K562 (cell line): Measurements from ENCODE around the gene MYH6. TPM values are rescaled to one million over a fixed set of nuclear protein-coding genes. Genes with fewer than 3 reads are reported as not detected.

Experiments used
- ATAC-seq: fragments of 200-7000 bp; cut with Tn5 transposase; 3 replicates; pipeline ENCODE4 v1.9.1; 2020; ENCODE audit warnings: moderate library complexity
- BruUV-seq: library from RNA; stranded (reverse); fragments of 400-500 nt; replicated peaks from 2 replicates; lab custom pipeline; 2021; lab: Mats Ljungman, UMichigan
- CTCF ChIA-PET: fragments of 300-600 bp; formaldehyde crosslinking; extraction: SDS; loops from one replicate; lab custom pipeline; 2021; ENCODE audit warnings: low intra/inter-chr PET ratio; lab: Yijun Ruan, JAX
- POLR2A ChIA-PET: fragments of 300-600, 350-650 bp; sonication (Branson Sonifier 250); formaldehyde crosslinking; extraction: SDS; loops from one replicate; lab custom pipeline; 2021; ENCODE audit warnings: antibody characterized with exemption, inconsistent platforms; lab: Yijun Ruan, JAX
- DNase-seq, 4 experiments: peaks; one replicate each; pipeline versions ENCODE4 v3.0.0 to v3.0.0-alpha.2; 2011 to 2018; ENCODE audit warnings: low spot score in 3 of 4, mixed read lengths in 3 of 4; ENCODE audit errors: extremely low read depth in 1 of 4
- FAIRE-seq: peaks from 2 replicates; lab custom pipeline; 2011; peaks lifted over from hg19 to GRCh38; lab: Jason Lieb, UNC
- H2AFZ ChIP-seq: 2 replicates; pipeline ENCODE4 v1.6.0; 2011; ENCODE audit warnings: low read depth, low read length, control low read depth, inconsistent platforms
- H3K27ac ChIP-seq: fragments of 200-600 bp; 3 replicates; pipeline ENCODE4 v1.8.0; 2011; ENCODE audit warnings: low read depth, mild to moderate bottlenecking, control low read depth, inconsistent platforms, low read length, moderate library complexity, mixed read lengths; ENCODE audit errors: extremely low read depth
- H3K27me3 ChIP-seq, 2 experiments: fragments of 300-600 bp in 1 of 2; 2 replicates in 1 of 2; 3 replicates in 1 of 2; pipeline versions ENCODE4 v1.6.0 to v1.8.0; 2011; ENCODE audit warnings: inconsistent platforms in 2 of 2, low read length in 2 of 2, mild to moderate bottlenecking in 1 of 2, mixed read lengths in 1 of 2, moderate library complexity in 1 of 2; ENCODE audit not compliant: control insufficient read depth in 2 of 2, insufficient read depth in 2 of 2
- H3K36me3 ChIP-seq: fragments of 300-600 bp; 3 replicates; pipeline ENCODE4 v1.8.0; 2011; ENCODE audit warnings: mild to moderate bottlenecking, low read length, inconsistent platforms; ENCODE audit not compliant: control insufficient read depth, insufficient read depth
- H3K4me1 ChIP-seq, 2 experiments: fragments of 200-600 bp in 1 of 2; replicated peaks in 1 of 2; 2 replicates in 1 of 2; 3 replicates in 1 of 2; pipeline versions ENCODE4 v1.5.1 to v1.8.0; 2011; ENCODE audit warnings: inconsistent platforms in 2 of 2, low read length in 2 of 2, mild to moderate bottlenecking in 1 of 2, mixed read lengths in 1 of 2, moderate library complexity in 1 of 2; ENCODE audit not compliant: control insufficient read depth in 2 of 2, insufficient read depth in 2 of 2
- H3K4me2 ChIP-seq: 2 replicates; pipeline ENCODE4 v1.6.1; 2011; ENCODE audit warnings: low read length, control low read depth, inconsistent platforms, mixed read lengths; ENCODE audit not compliant: insufficient read depth
- H3K4me3 ChIP-seq: fragments of 200-600 bp; sonication (generic), shearing (Covaris generic); 2 replicates; pipeline ENCODE4 v1.5.1; 2016; ENCODE audit warnings: control low read depth, inconsistent platforms
- H3K79me2 ChIP-seq: fragments of 200-600 bp; 3 replicates; pipeline ENCODE4 v1.8.0; 2011; ENCODE audit warnings: low read length, inconsistent platforms; ENCODE audit not compliant: control insufficient read depth, insufficient read depth
- H3K9ac ChIP-seq, 2 experiments: 2 replicates each; pipeline versions ENCODE4 v1.6.0 to v1.6.1; 2011; ENCODE audit warnings: low read depth in 2 of 2, low read length in 2 of 2, control low read depth in 1 of 2, inconsistent platforms in 1 of 2, mild to moderate bottlenecking in 1 of 2, mixed read lengths in 1 of 2; ENCODE audit not compliant: insufficient read depth in 1 of 2
- H3K9me1 ChIP-seq: one replicate; pipeline ENCODE4 v1.6.0; 2011; ENCODE audit warnings: inconsistent platforms, mild to moderate bottlenecking, low read length, moderate library complexity; ENCODE audit not compliant: control insufficient read depth, insufficient read depth
- H3K9me3 ChIP-seq: replicated peaks from 2 replicates; pipeline ENCODE4 v1.5.1; 2011; ENCODE audit warnings: low read depth, low read length, inconsistent platforms; ENCODE audit not compliant: control insufficient read depth, insufficient read depth
- H4K20me1 ChIP-seq: replicated peaks from 2 replicates; pipeline ENCODE4 v1.6.1; 2011; ENCODE audit warnings: low read length, inconsistent platforms, mixed read lengths; ENCODE audit not compliant: control insufficient read depth, insufficient read depth
- BCOR ChIP-seq: fragments of 450-650 bp; IDR thresholded peaks from 2 replicates; pipeline ENCODE4 v1.6.1; 2016
- CBFA2T3 ChIP-seq: fragments of 450-650 bp; IDR thresholded peaks from 2 replicates; pipeline ENCODE4 v1.6.1; 2017
- RBM39 ChIP-seq: fragments of 200-400 bp; formaldehyde crosslinking; optimal IDR thresholded peaks from 2 replicates; pipeline ENCODE3; 2018; ENCODE audit warnings: low read depth, low read length
- STAT6 ChIP-seq: sonication (generic); formaldehyde crosslinking; IDR thresholded peaks from 2 replicates; pipeline ENCODE4 v1.8.1; 2023; ENCODE audit warnings: mild to moderate bottlenecking, missing genetic modification reagents
- TARDBP ChIP-seq: fragments of 450-650 bp; IDR thresholded peaks from 2 replicates; pipeline ENCODE4 v1.6.1; 2016
- ZMIZ1 ChIP-seq, 2 experiments: fragments of 150-350 bp in 1 of 2; IDR thresholded peaks; 2 replicates each; pipeline ENCODE4 v1.6.1; 2012 to 2016; ENCODE audit warnings: low read depth in 2 of 2, low read length in 2 of 2, mild to moderate bottlenecking in 1 of 2, moderate library complexity in 1 of 2
- ZNF398 ChIP-seq: fragments of 250-450 bp; sonication (Bioruptor Pico); IDR thresholded peaks from 2 replicates; pipeline ENCODE4 v1.8.0; 2021; ENCODE audit warnings: moderate library complexity, mild to moderate bottlenecking, inconsistent platforms
- WGBS: fragments of 100-300 bp; shearing (Covaris generic); methylation state at CpG from one replicate; pipeline ENCODE4 v1.1.6; 2016; ENCODE audit warnings: low coverage, mixed read lengths; ENCODE audit not compliant: insufficient coverage; ENCODE audit errors: missing lambda C conversion rate; 5-methylcytosine and 5-hydroxymethylcytosine counted together
- in situ Hi-C: fragments of 300-500 bp; cut with MboI; formaldehyde crosslinking; loops from 4 replicates; pipeline ENCODE4 v1.15.0; 2018; ENCODE audit warnings: inconsistent platforms, mixed read lengths
- intact Hi-C: fragments of 100-400 bp; cut with micrococcal nuclease; formaldehyde crosslinking; loops from 2 replicates; pipeline ENCODE4 v1.14.2; 2022
- polyA plus RNA-seq, 8 experiments: library from polyadenylated mRNA; depleted of rRNA in 4 of 8; stranded (reverse) in 5 of 8; unstranded in 3 of 8; fragments of >200 nt; fragmentation: Nextera tagmentation in 2 of 8; fragmentation: Illumina TruSeq in 1 of 8; extraction: Ambion mirVana in 2 of 8; extraction: Trizol in 1 of 8; gene quantifications; 2 replicates each; pipeline versions ENCODE4 v1.2.1 to v1.2.3, GENCODE V29; 2011 to 2014; ENCODE audit warnings: inconsistent platforms in 1 of 8, missing spikeins in 1 of 8
- total RNA-seq, 7 experiments: library from RNA; depleted of rRNA in 6 of 7; stranded (reverse); fragments of >200 nt in 6 of 7; fragmentation: Illumina TruSeq in 2 of 7; extraction: Trizol in 2 of 7; gene quantifications; 2 replicates each; pipeline versions ENCODE4 v1.2.1 to v1.2.3, GENCODE V29; 2011 to 2021; ENCODE audit warnings: low replicate concordance in 1 of 7

MYH6 gene
- total and polyA plus RNA-seq, 9 of the 15 experiments (the other 6 are each of a cell fraction or from before 2014, with no cell fraction given) = not detected

GRCh38 chr14:23378612-23379220 lies 29.4 kb downstream of the MYH6 start:
- Histone ChIP-seq H3K4me1 (peaks cover 0 to 14% of the 10 kb centered on the region in 2 experiments; a peak in 2 of 5 replicates), H3K9me3 (no peaks in the 10 kb centered on the region), H3K9ac (no peak overlapping the region; a peak in 1 of 4 replicates), H3K9me1 (no peaks in the 10 kb centered on the region), H2AFZ (no peak overlapping the region), H4K20me1 (no peaks in the 10 kb centered on the region; the same call in 1 of the 2 replicates), H3K79me2 (no peaks in the 10 kb centered on the region), H3K4me2 (no peak overlapping the region), H3K27ac (no peak overlapping the region), H3K4me3 (no peak overlapping the region), H3K27me3 (peaks cover 2 to 55% of the 10 kb centered on the region in 2 experiments; a peak in 4 of 5 replicates), H3K36me3 (no peaks in the 10 kb centered on the region)
- WGBS = 5% methylated on average over 7 of the region's 11 CpGs
- intact Hi-C loops (no loop called here), in situ Hi-C loops (no loop called here)
- ChIA-PET CTCF (interaction anchor here (2.5 to 3.8 kb wide), 2 partner anchors 50 to 258 kb away, joined by 16 to 19 read pairs; partner anchors contain the start of gene CEBPE), POLR2A (interaction anchor here (0.8 kb wide), 1 partner anchor 96 kb away, joined by 3 read pairs; no protein-coding TSS in a partner anchor)
- BruUV-seq = no TSS peak
- DNase-seq (no peak), ATAC-seq (no peak), FAIRE-seq (no peak)
- no peak for TF ChIP-seq ZMIZ1 (IDR thresholded peaks at IDR 0.05; ENCODE audit: low read depth in 2 of 2, low read length in 2 of 2)
- TF ChIP-seq CBFA2T3 = peak; percentile 18; the same call in 1 of the 2 replicates
- no peak for TF ChIP-seq STAT6
- no peak for TF ChIP-seq ZNF398 (CRISPR knock-in tag)
- TF ChIP-seq RBM39 = no peak
- no peak for TF ChIP-seq BCOR
- TF ChIP-seq TARDBP = no peak
